GM19328 (cell line): ENCODE measurements around the gene LMO3.
"Not testable (repeated sequence)": the region's sequence is repeated elsewhere in the genome, so short reads cannot be mapped to it uniquely, and the experiment has no call there.

Experiments
- ATAC-seq: cut with Tn5 transposase; IDR thresholded peaks from one replicate; pipeline ENCODE4 v1.9.1; 2021; ENCODE audit warnings: mild to moderate bottlenecking, moderate library complexity; ENCODE audit not compliant: unreplicated experiment

The LMO3 gene

DNA sequence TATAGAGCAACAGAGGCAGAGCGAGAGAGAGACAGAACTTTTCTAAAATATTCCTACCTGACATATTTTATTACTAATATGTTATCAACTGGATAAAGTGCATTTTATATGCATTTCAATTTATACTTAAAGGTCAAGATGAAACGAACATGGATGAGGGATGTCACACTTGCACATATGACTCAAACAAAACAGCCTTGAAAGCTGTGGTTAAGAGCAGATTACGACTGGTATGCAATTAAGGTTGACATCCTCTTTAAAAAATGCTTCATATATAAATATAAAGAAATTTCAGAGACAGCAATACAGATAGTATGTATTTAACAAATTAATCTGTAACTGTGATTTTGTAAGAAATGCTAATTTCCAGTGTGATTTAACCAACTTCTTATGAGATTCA lies 52.5 kb downstream of the LMO3 start:
- no peak for ATAC-seq

GRCh38 chr12:16552301-16552700 lies 53.7 kb downstream of the LMO3 start:
- no peak for ATAC-seq

- ATAC-seq: no peak
Observed at GRCh38 chr12:16545836-16546235, 60.1 kb downstream of the LMO3 start.

DNA sequence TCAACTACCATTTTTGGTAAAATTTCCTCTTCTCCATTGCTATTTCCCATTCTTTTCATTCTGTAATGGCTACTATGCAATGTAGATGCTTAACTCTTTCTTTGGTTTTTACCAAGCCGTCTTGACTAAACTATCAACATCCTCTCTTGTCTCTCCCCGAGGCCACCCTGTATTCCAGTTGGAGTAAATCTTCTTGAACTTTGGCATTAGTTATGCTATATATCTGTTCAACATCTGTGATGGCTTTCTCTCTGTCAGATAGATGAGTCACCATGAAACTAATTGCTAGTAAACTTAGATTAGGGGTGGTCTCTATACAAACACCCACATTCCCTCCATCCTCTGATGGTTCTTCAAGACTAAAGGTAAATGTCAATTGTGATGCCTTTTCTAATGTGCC lies 63.4 kb downstream of the LMO3 start:
- no peak for ATAC-seq

GRCh38 chr12:16537652-16538051 lies 68.3 kb downstream of the LMO3 start:
- ATAC-seq: not testable (repeated sequence)

DNA sequence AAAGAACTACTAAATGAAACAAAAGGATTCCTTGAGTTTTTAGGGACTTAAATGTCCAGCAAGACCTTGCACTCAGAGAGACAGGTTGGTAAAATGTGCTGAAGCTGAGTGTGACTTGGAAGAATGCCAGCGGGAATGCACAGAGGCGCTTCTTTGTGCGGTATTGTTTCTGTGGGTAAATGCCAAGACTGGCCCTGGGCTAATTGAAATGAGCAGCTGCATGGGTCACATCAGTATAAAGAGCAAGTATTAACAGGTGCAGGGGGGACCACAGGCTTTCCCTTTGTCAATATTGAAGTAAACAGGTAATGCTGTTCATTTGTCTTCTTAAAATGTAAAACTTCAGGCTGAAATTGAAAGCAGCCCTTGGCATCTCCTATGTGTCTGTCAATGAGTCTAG lies 74.3 kb downstream of the LMO3 start:
- no peak for ATAC-seq

- ATAC-seq: no peak
Observed at GRCh38 chr12:16530268-16530850, 75.6 kb downstream of the LMO3 start.

DNA sequence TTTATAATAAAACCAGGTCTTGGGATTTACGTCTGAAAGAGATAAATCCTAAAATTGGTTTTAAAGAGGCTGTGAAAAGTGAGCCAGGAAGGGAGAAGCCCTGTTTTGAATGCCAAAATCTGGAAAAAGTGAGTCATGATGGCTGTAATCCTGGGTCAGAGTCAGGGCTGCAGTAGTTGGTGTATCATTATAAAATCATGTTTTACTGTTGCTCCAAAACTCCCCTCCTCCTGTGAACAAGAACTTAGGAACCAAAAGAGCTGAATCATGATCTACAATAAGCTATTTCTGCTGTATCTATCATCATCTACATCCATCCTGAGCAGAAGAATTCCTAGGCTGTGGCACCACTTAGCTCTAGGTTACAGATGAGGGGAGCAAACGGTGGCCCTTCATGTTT lies 79.3 kb downstream of the LMO3 start:
- ATAC-seq: no peak

- ATAC-seq: no peak
Observed at GRCh38 chr12:16524378-16524777, 81.6 kb downstream of the LMO3 start.

- no peak for ATAC-seq
Observed at GRCh38 chr12:16523951-16524331, 82.0 kb downstream of the LMO3 start.

- no peak for ATAC-seq
Observed at GRCh38 chr12:16523284-16523950, 82.5 kb downstream of the LMO3 start.

- ATAC-seq: no peak
Observed at GRCh38 chr12:16520328-16520727, 85.6 kb downstream of the LMO3 start.

DNA sequence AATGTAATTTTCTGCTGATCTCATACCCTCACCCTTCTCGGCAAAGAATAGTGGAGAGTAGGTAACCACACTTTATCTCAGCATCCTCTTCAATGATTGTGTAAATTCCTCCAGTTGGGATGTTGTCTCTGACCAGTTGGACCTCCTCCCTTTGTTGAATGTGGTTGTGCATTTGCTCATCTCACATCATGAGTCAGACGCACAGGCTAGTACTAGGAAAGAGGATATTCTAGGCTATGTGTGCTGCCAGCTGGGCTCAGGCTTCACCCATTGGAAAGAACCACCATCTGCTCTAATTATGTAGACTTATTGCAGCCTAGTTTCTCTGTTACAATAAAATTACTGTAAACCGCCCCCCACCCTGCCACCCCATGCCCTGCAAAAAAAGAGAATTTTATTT lies 90.3 kb downstream of the LMO3 start:
- ATAC-seq: no peak

DNA sequence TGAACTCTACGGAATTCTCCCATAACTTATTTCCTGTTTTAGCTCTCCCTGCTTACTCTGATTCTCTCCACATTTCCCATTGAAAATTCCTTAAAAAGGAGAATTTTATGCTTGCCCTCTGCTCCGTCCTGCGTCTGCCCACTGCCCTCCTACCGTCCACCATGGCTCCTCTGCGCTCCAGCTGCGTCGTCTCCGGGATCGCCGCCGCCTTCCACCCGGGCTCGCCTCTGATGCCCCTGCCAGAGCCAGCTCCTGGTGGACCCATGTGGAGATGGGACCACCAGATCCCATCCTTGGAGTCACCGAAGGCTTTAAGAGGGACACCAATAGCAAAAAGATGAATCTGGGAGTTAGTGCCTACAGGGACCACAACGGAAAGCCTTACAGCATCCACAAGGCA lies 92.7 kb downstream of the LMO3 start:
- ATAC-seq: no peak

DNA sequence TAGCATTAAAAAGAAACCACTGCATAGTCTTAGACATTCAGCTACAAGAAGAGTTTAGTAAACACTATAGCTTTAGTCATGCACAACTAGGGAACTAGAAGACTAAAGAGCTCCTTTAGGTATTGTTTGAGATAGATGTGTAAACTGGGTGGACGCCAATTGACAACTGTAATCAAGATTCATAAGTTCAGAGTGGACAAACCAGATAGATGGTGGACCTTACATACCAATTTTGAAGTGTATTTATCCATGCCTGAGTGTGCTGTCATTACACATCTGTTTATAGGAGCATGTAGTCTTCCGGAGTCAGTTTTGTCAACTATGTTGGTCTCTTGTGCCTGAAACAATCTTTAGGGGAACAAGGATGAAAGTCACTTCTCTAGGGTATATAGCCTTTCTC lies 96.6 kb downstream of the LMO3 start:
- ATAC-seq: no peak

GRCh38 chr12:16506394-16506793 lies 99.6 kb downstream of the LMO3 start:
- ATAC-seq: no peak

DNA sequence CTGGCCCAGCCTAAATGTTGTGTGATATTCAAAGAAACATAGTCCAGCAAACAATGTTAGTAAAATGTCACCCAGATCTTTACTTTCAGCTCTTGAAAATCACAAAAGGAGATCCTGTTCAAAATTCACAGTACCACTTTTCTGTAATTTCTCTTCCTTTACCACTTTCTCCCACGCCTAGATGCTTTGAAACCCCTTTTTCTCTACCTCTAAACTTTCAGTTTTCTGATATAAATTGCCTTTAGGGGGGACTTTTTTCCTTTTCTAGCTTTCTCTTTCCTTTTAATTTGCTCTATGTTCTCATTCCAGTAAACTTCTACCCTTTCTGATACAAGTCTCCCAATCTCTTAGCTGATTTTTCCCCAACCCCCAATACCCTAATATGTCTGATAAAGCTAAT lies 101.8 kb downstream of the LMO3 start:
- ATAC-seq: no peak

GRCh38 chr12:16499611-16500010 lies 106.4 kb downstream of the LMO3 start:
- no peak for ATAC-seq
